ENCODE data around the gene CFAP221.

DNA sequence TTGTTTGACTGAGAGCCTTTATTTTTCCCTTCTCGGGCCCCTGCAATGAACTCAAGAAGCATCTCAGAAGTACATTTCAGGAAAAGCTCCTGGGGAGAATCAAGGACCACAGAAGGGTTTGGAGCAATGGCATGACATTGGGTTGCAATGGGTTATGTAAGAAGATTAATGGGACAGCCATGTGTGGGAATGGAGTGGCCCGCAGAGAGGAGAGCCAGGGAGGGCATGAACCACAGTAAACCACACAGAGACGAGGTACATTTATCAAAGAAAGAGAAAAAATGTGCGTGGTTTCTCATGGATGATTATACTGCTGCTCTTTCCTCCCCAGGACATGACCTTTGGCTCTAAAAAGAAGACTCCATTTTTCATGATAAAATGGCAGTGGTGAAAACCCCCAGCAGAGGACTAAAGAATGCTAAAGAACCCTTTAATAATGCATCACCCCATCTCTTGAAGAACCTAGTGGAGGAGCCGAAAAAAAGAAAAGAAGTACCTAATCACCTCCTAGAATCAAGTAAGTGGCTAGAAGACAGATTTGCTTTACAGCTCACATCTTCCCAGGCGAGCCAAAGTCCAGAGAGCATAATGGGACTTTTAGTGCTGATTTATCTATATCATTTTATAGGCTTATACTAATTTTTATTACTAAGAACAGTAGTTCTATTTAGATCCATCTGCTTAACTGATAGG lies 1.7 kb downstream of the CFAP221 start:
- no peak for TF ChIP-seq SREBF2 (IDR thresholded peaks at IDR 0.05)
- no peak for TF ChIP-seq KDM1A (IDR thresholded peaks at IDR 0.05; ENCODE audit: low read depth)
- TF ChIP-seq MAZ (IDR thresholded peaks at IDR 0.05; ENCODE audit: borderline replicate concordance, low read depth, low read length): no peak
- TF ChIP-seq, protein P1, sequence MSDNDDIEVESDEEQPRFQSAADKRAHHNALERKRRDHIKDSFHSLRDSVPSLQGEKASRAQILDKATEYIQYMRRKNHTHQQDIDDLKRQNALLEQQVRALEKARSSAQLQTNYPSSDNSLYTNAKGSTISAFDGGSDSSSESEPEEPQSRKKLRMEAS (IDR thresholded peaks at IDR 0.05): no peak
- TF ChIP-seq, protein P2, sequence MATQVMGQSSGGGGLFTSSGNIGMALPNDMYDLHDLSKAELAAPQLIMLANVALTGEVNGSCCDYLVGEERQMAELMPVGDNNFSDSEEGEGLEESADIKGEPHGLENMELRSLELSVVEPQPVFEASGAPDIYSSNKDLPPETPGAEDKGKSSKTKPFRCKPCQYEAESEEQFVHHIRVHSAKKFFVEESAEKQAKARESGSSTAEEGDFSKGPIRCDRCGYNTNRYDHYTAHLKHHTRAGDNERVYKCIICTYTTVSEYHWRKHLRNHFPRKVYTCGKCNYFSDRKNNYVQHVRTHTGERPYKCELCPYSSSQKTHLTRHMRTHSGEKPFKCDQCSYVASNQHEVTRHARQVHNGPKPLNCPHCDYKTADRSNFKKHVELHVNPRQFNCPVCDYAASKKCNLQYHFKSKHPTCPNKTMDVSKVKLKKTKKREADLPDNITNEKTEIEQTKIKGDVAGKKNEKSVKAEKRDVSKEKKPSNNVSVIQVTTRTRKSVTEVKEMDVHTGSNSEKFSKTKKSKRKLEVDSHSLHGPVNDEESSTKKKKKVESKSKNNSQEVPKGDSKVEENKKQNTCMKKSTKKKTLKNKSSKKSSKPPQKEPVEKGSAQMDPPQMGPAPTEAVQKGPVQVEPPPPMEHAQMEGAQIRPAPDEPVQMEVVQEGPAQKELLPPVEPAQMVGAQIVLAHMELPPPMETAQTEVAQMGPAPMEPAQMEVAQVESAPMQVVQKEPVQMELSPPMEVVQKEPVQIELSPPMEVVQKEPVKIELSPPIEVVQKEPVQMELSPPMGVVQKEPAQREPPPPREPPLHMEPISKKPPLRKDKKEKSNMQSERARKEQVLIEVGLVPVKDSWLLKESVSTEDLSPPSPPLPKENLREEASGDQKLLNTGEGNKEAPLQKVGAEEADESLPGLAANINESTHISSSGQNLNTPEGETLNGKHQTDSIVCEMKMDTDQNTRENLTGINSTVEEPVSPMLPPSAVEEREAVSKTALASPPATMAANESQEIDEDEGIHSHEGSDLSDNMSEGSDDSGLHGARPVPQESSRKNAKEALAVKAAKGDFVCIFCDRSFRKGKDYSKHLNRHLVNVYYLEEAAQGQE (IDR thresholded peaks at IDR 0.05): no peak
- no peak for TF ChIP-seq POLR2A (IDR thresholded peaks at IDR 0.05; ENCODE audit: low read length)
- TF ChIP-seq EP300 (IDR thresholded peaks at IDR 0.05): no peak
- TF ChIP-seq, protein P3, sequence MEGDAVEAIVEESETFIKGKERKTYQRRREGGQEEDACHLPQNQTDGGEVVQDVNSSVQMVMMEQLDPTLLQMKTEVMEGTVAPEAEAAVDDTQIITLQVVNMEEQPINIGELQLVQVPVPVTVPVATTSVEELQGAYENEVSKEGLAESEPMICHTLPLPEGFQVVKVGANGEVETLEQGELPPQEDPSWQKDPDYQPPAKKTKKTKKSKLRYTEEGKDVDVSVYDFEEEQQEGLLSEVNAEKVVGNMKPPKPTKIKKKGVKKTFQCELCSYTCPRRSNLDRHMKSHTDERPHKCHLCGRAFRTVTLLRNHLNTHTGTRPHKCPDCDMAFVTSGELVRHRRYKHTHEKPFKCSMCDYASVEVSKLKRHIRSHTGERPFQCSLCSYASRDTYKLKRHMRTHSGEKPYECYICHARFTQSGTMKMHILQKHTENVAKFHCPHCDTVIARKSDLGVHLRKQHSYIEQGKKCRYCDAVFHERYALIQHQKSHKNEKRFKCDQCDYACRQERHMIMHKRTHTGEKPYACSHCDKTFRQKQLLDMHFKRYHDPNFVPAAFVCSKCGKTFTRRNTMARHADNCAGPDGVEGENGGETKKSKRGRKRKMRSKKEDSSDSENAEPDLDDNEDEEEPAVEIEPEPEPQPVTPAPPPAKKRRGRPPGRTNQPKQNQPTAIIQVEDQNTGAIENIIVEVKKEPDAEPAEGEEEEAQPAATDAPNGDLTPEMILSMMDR (IDR thresholded peaks at IDR 0.05): no peak
- TF ChIP-seq MAFK (IDR thresholded peaks at IDR 0.05; ENCODE audit: partially characterized antibody): no peak
- TF ChIP-seq MYC (IDR thresholded peaks at IDR 0.05; ENCODE audit: borderline replicate concordance, low read length): no peak
- TF ChIP-seq KDM5A (IDR thresholded peaks at IDR 0.05): no peak
- TF ChIP-seq RAD21 (conservative IDR thresholded peaks at IDR 0.05 in 1 of 2, IDR thresholded peaks at IDR 0.05 in 1 of 2): no peak
- TF ChIP-seq GATA3 (IDR thresholded peaks at IDR 0.05; ENCODE audit: borderline replicate concordance): no peak

Measured in A549 (cell line).